GM12874 (cell line): ENCODE results near the gene SLC22A3.

Source experiments
- TF ChIP-seq, protein P1 (sequence below): IDR thresholded peaks from 2 replicates; pipeline ENCODE4 v1.5.1; 2011; ENCODE audit warnings: low read depth, mild to moderate bottlenecking, control low read depth, low read length, moderate library complexity; ENCODE audit not compliant: insufficient read depth

Gene SLC22A3

DNA sequence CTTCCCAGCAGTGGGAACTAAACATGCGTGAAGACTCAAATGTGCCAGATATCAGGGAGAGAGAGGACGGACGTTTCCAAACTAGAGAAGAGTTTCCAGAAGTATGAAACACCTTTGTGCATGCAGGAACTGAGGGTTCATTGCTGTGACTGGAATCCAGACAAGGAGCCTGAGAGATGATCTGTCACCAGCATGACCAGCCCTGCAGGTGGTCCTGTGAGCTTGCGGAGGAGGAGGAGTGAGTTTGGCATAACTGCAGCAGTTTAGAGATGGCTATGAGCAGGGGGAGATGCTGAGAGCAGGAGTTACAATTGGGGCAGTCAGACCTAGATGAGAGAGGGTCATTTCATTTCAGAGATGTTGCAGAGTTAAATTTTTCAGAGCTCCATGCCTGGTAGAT is 89.6 kb downstream of the SLC22A3 start:
- TF ChIP-seq, protein P1, sequence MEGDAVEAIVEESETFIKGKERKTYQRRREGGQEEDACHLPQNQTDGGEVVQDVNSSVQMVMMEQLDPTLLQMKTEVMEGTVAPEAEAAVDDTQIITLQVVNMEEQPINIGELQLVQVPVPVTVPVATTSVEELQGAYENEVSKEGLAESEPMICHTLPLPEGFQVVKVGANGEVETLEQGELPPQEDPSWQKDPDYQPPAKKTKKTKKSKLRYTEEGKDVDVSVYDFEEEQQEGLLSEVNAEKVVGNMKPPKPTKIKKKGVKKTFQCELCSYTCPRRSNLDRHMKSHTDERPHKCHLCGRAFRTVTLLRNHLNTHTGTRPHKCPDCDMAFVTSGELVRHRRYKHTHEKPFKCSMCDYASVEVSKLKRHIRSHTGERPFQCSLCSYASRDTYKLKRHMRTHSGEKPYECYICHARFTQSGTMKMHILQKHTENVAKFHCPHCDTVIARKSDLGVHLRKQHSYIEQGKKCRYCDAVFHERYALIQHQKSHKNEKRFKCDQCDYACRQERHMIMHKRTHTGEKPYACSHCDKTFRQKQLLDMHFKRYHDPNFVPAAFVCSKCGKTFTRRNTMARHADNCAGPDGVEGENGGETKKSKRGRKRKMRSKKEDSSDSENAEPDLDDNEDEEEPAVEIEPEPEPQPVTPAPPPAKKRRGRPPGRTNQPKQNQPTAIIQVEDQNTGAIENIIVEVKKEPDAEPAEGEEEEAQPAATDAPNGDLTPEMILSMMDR, result no peak

DNA sequence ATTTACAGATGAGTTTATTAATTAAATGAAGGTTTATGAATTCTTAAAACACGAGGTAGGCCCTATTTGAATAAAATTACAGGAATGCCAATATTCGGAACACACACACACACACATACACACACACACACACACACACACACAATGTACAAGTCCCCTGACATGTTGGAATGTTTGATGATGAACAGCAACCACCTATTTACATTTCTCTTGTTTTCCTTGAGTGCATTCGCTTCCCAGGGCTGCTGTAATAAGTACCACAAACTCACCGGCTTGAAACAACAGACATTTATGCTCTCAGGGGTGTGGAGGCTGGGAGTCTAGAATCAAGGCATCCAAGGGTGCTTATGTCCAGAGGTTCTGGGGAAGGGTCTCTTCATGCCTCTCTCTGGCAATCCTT is 90.3 kb downstream of the SLC22A3 start:
- TF ChIP-seq, protein P1, result no peak

DNA sequence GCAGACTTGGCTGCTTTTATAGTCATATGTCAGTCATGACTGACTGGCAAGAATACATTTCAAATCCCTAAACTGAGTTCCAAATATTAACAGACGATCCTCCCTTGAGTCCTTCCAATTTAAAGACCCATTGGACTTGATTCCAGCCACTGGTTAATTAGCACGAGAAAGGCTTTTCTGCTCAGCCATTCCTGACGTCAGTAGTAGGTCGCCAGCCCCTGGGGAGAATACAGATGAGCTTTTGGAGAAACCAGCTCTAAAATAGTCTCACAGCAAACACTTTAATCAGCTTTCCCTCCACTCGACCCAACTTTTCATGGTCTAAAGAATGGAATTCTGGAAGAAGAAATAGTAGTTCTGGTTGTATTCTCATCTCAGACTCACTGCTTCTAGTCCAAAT is 91.6 kb downstream of the SLC22A3 start:
- TF ChIP-seq, protein P1, result no peak

DNA sequence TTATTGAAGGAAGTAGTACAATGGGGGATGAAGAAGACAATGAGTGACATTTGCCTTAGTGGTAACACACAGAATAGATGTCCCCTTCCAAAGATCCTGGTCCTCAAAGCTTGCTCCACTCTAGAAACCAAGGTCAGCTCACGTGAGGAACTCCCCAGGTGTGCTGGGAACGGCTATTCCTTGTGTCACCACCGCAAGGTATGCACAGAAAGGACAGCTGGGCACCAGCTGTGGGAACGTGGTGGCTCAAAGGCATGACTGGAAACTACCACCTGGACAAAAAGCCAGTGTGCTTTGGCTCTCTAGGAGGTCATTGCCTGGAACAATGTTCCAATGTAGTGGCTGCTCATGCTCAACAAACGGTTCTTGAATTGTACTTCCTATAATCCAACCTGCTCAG is 94.0 kb downstream of the SLC22A3 start:
- TF ChIP-seq, protein P1, result no peak

DNA sequence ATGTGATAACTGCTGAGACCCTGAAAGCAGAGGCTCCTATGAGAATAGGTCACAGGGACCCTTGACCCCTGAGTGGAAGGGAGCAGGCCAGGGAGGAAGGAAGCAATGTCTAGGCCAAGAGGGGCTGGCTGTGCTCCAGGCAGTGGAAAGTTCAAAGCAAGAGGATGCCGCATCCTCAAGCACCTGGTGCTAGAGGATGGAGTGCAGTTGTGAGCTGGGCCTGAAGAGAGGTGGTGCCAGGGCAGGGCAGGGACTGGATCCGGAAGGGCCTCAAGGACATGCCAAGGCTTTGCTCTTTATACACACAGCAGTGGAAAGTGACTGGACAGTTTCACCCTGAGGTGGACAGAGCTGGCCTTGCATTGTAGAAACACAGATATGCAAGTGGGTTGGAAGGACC is 97.0 kb downstream of the SLC22A3 start:
- TF ChIP-seq, protein P1, result no peak

DNA sequence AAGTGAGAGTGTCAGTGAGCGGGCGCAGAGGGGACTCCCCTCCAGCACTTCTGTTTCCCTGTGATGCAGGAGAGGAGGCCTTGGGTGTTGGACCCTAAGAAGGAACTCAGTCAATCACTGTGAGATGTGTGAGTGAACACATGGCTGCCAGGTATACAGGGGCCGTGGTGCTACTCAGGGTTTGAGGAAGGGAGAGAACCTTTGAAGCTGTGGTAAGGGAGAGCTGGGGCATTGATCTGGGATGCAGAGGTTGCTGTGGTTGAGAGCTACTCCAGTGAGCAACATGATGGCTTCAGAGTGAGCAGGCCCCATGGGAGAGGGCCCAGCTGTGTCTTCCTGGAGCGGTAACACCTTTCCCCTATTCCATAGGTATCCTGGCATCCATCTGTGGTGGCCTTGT is 99.2 kb downstream of the SLC22A3 start:
- TF ChIP-seq, protein P1, result no peak

DNA sequence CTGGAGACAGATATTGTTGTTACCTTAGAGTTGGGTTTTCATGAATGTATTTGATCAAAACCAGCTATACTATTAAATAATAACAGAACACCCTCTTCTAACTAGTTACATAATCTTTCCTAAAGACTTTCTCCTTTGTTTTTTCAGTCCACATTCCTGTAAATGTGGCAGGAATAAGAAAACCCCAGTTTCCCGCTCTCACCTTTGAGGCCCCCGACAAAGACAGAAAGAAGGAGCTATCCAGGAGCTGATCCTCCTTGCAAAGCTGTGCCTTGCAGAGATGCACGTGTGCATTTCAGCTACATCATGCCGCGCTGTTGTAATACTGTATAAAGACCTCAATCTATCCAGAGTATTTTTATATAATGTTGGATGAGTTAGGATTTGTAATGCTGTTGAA is 102.7 kb downstream of the SLC22A3 start:
- TF ChIP-seq, protein P1, result no peak

DNA sequence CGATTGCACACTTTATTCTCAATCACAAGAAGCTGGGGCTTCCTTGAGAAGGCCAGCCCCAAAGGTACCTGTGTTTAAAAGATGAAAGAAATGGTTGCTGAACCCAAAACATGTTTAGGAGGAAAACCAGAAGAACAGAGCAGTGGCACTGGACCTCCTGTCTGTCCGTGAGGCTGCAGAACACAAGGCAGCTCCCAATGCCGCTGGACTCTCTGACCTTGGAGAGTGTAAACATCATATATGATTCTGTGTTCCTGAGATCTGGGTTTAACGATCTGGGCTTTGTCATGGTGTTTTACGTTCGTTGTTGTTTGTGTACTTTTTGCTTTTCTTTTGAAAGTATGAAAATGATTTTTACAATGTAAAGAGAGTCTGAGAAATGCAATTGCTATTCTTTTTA is 106.1 kb downstream of the SLC22A3 start:
- TF ChIP-seq, protein P1, result no peak
